Thyroid gland (tissue), 4 donors: ENCODE data around the gene SLAMF6.

Experiments used
- CTCF ChIP-seq, 6 experiments: fragments of 200-600 bp in 3 of 6; fragments of 450-650 bp in 3 of 6; sonication (generic) in 3 of 6; IDR thresholded peaks; one replicate each; pipeline ENCODE4 v1.5.1; 2016 to 2019; ENCODE audit warnings: antibody characterized with exemption in 6 of 6, mild to moderate bottlenecking in 2 of 6, inconsistent platforms in 1 of 6, moderate library complexity in 1 of 6
- POLR2A ChIP-seq, 2 donors: fragments of 450-650 bp; IDR thresholded peaks; one replicate each; pipeline ENCODE4 v1.6.1; 2017; ENCODE audit warnings: antibody characterized with exemption in 2 of 2, mild to moderate bottlenecking in 2 of 2, moderate library complexity in 1 of 2

GRCh38 chr1:160534823-160535605 lies 12.0 kb upstream of the SLAMF6 start:
- no peak for TF ChIP-seq CTCF (IDR thresholded peaks at IDR 0.05)
- TF ChIP-seq POLR2A (IDR thresholded peaks at IDR 0.05): no peak
